ENCODE results near the gene TDRD1. TPM values are rescaled to one million over a fixed set of nuclear protein-coding genes. Genes with fewer than 3 reads are reported as not detected.
A peak's percentile ranks its signal among the peaks of the same experiment; 100 is the strongest.

TDRD1 gene
- total RNA-seq, 4 donors from 2014 or later, result 1.7 TPM; not detected in 3

GRCh38 chr10:114174695-114175188 is 4.4 kb upstream of the TDRD1 start:
- Histone ChIP-seq H3K36me3 (peaks cover 0 to 5% (median 0%) of the 10 kb centered on the region in 3 donors), H3K4me1 (peaks cover 0 to 19% (median 2%) of the 10 kb centered on the region in 4 donors), H3K27ac (peak overlapping the region; percentile 86 to 98 (median 93)), H3K9me3 (no peaks in the 10 kb centered on the region), H3K4me3 (peak overlapping the region; percentile 63 to 98 (median 90)), H3K27me3 (no peaks in the 10 kb centered on the region)
- TF ChIP-seq CTCF (IDR thresholded peaks at IDR 0.05) (no peak), POLR2A (IDR thresholded peaks at IDR 0.05) (no peak)
- peak in 1 of 3 donors; percentile 53 for DNase-seq

DNA sequence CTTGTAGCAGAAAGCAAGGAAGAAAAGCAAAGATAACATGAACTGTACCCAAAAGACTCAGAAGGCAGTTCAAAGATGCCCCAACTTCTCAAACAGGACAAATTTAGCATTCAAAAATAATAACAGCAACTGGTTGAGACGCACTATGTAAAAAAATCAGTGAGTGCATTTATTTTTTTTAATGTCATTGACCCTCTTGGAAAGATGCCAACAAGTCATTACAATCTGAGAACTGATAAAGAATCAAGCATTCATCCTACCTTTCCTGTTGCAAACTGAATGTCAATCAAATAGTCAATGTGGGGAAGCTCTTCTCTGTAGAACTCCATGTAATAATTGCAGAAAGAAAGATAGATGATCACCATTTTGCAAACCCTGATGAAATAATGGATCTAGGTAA is 3.5 kb upstream of the TDRD1 start:
- Histone ChIP-seq H3K27me3 (no peaks in the 10 kb centered on the region), H3K36me3 (no peaks in the 10 kb centered on the region), H3K9me3 (no peaks in the 10 kb centered on the region), H3K4me3 (no peak overlapping the region), H3K27ac (no peak overlapping the region), H3K4me1 (peaks cover 0 to 19% (median 2%) of the 10 kb centered on the region in 4 donors)
- DNase-seq, result no peak
- no peak for TF ChIP-seq CTCF (IDR thresholded peaks at IDR 0.05)
- no peak for TF ChIP-seq POLR2A (IDR thresholded peaks at IDR 0.05)

DNA sequence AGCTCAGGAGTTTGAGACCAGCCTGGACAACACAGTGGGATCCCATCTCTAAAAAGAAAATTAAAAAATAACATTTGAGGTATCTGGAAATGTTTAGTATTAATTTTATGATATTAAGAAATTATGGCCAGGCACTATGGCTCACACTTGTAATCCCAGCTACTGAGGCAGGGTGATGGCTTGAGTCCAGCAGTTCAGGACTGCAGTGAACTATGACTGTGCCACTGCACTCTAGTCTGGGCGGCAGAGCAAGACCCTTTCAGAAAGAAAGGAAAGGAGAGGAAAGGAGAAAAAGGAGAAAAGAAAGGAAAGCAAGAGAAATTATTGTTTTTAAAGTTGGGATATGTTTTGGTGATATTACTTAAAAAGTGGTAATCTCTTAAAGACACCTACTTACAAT is 2.6 kb upstream of the TDRD1 start:
- Histone ChIP-seq H3K4me1 (peaks cover 0 to 12% (median under 1%) of the 10 kb centered on the region in 4 donors), H3K9me3 (no peaks in the 10 kb centered on the region), H3K27ac (no peak overlapping the region), H3K4me3 (no peak overlapping the region), H3K36me3 (no peaks in the 10 kb centered on the region), H3K27me3 (no peaks in the 10 kb centered on the region)
- no peak for DNase-seq
- TF ChIP-seq POLR2A (IDR thresholded peaks at IDR 0.05), result no peak
- TF ChIP-seq CTCF (IDR thresholded peaks at IDR 0.05), result no peak

DNA sequence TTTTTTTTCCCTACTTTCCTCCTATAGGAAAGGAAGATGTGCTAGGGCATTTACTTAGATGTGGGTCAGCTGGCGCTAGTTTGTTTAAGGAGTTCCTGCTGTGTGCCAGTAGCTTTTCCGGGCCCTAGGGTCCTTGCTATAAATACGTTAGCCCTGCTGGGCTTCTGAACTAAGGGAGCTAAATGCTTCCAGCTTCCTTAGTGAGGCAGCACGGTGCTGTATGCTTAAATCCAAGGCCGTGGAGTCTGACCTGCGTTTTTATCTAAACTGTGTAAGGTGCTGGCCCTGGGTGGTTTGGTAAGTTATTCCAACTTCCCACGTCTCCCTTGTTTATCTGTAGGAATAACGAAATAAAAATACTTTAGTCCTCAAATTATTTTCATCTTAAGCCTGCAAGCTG is 594 bp downstream of the TDRD1 start:
- no peak for TF ChIP-seq POLR2A (IDR thresholded peaks at IDR 0.05)
- no peak for TF ChIP-seq CTCF (IDR thresholded peaks at IDR 0.05)
- Histone ChIP-seq H3K4me3 (no peak overlapping the region), H3K27me3 (no peaks in the 10 kb centered on the region), H3K27ac (no peak overlapping the region), H3K4me1 (no peaks in the 10 kb centered on the region), H3K9me3 (no peaks in the 10 kb centered on the region), H3K36me3 (no peaks in the 10 kb centered on the region)
- no peak for DNase-seq

DNA sequence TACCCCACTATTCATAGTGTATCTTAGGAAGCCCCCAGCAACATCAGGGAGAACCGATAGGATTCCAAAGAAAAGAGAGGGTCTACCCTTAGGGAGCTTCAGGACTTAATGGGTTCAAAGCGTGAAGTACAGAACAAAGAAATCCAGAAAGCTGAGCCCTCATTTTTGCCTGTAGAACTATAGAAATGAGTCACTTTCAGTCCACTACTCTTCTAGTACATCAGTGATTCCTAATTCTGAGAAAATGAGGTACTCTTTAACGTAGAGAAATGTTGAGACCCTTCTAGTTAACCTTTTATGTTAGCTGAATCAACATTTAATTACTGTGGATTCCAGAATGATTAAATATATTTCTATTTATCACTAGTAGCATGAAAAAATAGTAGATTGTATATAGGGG is 1.8 kb downstream of the TDRD1 start:
- TF ChIP-seq POLR2A (IDR thresholded peaks at IDR 0.05) (no peak), CTCF (IDR thresholded peaks at IDR 0.05) (no peak)

GRCh38 chr10:114181971-114182370 is 2.8 kb downstream of the TDRD1 start:
- TF ChIP-seq CTCF (IDR thresholded peaks at IDR 0.05) (no peak), POLR2A (IDR thresholded peaks at IDR 0.05) (no peak)
- no peaks in the 10 kb centered on the region for H3K36me3 ChIP-seq
- H3K27ac ChIP-seq, result no peak overlapping the region
- no peaks in the 10 kb centered on the region for H3K9me3 ChIP-seq
- H3K4me3 ChIP-seq, result no peak overlapping the region
- H3K27me3 ChIP-seq, result no peaks in the 10 kb centered on the region
- H3K4me1 ChIP-seq, result no peaks in the 10 kb centered on the region
- no peak for DNase-seq

More for the DNA sequence above, 1.8 kb downstream of the TDRD1 start:
- DNase-seq, result no peak
- no peak overlapping the region for H3K4me3 ChIP-seq
- H3K9me3 ChIP-seq, result no peaks in the 10 kb centered on the region
- H3K27ac ChIP-seq, result no peak overlapping the region
- H3K36me3 ChIP-seq, result no peaks in the 10 kb centered on the region
- no peaks in the 10 kb centered on the region for H3K27me3 ChIP-seq
- no peaks in the 10 kb centered on the region for H3K4me1 ChIP-seq
